Activated CD4-positive, alpha-beta T cell treated with anti-CD3 and anti-CD28 coated beads for 36 hours (primary cell): ENCODE results near the gene PRMT9. TPM values are rescaled to one million over a fixed set of nuclear protein-coding genes. Genes with fewer than 3 reads are reported as not detected.
A peak's percentile ranks its signal among the peaks of the same experiment; 100 is the strongest.

ENCODE experiments used
- ATAC-seq: fragments of 200-7000 bp; cut with Tn5 transposase; one replicate; pipeline ENCODE4 v1.10.0; 2021; ENCODE audit warnings: mild to moderate bottlenecking, moderate library complexity
- CTCF ChIA-PET: fragments of 350-600 bp; sonication (Branson Sonifier 250); formaldehyde crosslinking; loops from one replicate; lab custom pipeline; 2021; ENCODE audit warnings: antibody characterized with exemption; lab: Charles Lee
- POLR2A ChIA-PET: fragments of 350-600 bp; sonication (Branson Sonifier 250); formaldehyde crosslinking; loops from one replicate; lab custom pipeline; 2021; ENCODE audit warnings: antibody characterized with exemption, inconsistent platforms; lab: Charles Lee
- DNase-seq: peaks from one replicate; pipeline ENCODE4 v3.0.0-alpha.2; 2020
- H3K27ac Mint-ChIP-seq: one replicate; pipeline ENCODE4 v1.8.0; 2021; ENCODE audit warnings: mixed read lengths
- H3K27me3 Mint-ChIP-seq: one replicate; pipeline ENCODE4 v1.8.0; 2021; ENCODE audit warnings: mixed read lengths
- H3K36me3 Mint-ChIP-seq: one replicate; pipeline ENCODE4 v1.8.0; 2021; ENCODE audit warnings: low read depth, mixed read lengths
- H3K4me1 Mint-ChIP-seq: one replicate; pipeline ENCODE4 v1.8.0; 2021; ENCODE audit warnings: mixed read lengths
- H3K4me3 Mint-ChIP-seq: one replicate; pipeline ENCODE4 v1.8.0; 2021; ENCODE audit warnings: mild to moderate bottlenecking, moderate library complexity, mixed read lengths
- H3K9me3 Mint-ChIP-seq: one replicate; pipeline ENCODE4 v1.8.0; 2021; ENCODE audit warnings: low read depth, mixed read lengths
- intact Hi-C, 2 experiments: fragments of 100-400 bp; cut with DNase I in 1 of 2; cut with micrococcal nuclease in 1 of 2; formaldehyde crosslinking; loops; one replicate each; pipeline versions ENCODE4 v1.14.2 to v1.15.1; 2022 to 2024; cut with DNase I, micrococcal nuclease
- total RNA-seq, 2 experiments: library from RNA; stranded (reverse); gene quantifications; one replicate each; pipeline ENCODE4 v1.2.3, GENCODE V29; 2021

PRMT9 gene
- total RNA-seq, 2 experiments from 2014 or later = 6.2 to 7.5 TPM

DNA sequence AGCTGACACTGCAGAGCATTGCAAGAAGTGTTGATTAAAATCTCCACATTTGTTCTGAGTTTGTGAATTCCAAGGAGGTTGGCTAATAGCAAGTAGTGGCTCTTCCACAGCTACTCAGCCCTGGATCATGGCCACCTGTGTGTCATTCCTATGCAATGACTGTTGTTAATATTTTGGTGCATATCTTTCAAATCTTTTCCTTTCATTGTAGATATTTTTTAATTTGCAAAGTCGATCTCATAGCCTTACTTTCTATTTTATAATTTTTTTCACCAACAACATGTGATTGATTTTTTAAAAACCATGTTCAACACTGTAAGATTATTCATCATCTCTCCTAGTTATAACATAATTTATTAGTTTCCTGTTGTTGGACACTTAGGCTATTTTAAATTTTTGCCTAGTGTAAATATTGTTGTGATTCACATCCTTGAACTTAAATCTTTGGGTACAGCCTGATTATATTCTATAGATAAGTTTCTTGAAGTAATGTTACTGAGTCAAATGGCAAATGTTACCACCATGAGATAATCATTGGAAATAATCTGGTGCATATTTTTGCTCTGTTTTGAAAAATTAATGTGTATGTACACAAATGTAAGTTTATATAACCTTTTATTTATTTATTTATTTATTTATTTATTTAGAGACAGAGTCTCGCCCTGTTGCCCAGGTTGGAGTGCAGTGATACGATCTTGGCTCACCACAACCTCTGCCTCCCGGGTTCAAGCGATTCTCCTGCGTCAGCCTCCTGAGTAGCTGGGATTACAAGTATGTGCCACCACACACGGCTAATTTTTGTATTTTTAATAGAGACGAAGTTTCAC, 30.8 kb upstream of the PRMT9 start:
- peaks cover 10% of the 10 kb centered on the region for H3K27me3 Mint-ChIP-seq
- no peaks in the 10 kb centered on the region for H3K9me3 Mint-ChIP-seq
- H3K27ac Mint-ChIP-seq = no peak overlapping the region
- intact Hi-C loops = no loop called here
- H3K36me3 Mint-ChIP-seq = no peaks in the 10 kb centered on the region
- H3K4me1 Mint-ChIP-seq = peaks cover 3% of the 10 kb centered on the region
- ATAC-seq (no peak), DNase-seq (no peak)
- POLR2A ChIA-PET = no interaction called here
- no peak overlapping the region for H3K4me3 Mint-ChIP-seq
- CTCF ChIA-PET = interaction anchor here (0.6 to 3.3 kb wide), 2 partner anchors 142 to 152 kb away, joined by 4 to 34 read pairs; no protein-coding TSS in a partner anchor

DNA sequence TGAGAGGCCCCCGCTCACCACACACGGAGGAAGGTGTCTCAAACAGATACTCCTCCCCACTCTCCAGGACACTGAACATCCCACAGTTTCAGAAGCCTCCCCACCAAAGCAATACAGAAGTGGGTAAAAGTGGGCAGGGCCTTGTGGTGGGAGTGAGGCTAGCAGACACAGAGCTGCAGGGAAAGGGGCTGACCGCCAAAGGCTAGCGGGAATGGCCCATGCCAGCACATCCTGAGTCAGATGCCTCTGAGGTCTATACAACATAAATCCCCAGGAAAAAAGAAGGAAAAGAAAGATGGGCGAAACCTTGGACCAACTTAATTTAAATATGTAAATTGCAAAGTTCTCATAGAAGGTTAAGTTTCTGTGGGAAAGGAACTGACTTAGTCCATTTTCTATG, 26.0 kb upstream of the PRMT9 start:
- CTCF ChIA-PET = interaction anchor here (0.6 to 4.3 kb wide), 2 partner anchors 92 to 156 kb away, joined by 3 to 76 read pairs; no protein-coding TSS in a partner anchor
- H3K27me3 Mint-ChIP-seq = peaks cover 2% of the 10 kb centered on the region
- H3K4me3 Mint-ChIP-seq = no peak overlapping the region
- ATAC-seq = no peak
- no peaks in the 10 kb centered on the region for H3K9me3 Mint-ChIP-seq
- intact Hi-C loops = no loop called here
- POLR2A ChIA-PET = no interaction called here
- no peaks in the 10 kb centered on the region for H3K4me1 Mint-ChIP-seq
- no peak for DNase-seq
- no peaks in the 10 kb centered on the region for H3K36me3 Mint-ChIP-seq
- no peak overlapping the region for H3K27ac Mint-ChIP-seq

DNA sequence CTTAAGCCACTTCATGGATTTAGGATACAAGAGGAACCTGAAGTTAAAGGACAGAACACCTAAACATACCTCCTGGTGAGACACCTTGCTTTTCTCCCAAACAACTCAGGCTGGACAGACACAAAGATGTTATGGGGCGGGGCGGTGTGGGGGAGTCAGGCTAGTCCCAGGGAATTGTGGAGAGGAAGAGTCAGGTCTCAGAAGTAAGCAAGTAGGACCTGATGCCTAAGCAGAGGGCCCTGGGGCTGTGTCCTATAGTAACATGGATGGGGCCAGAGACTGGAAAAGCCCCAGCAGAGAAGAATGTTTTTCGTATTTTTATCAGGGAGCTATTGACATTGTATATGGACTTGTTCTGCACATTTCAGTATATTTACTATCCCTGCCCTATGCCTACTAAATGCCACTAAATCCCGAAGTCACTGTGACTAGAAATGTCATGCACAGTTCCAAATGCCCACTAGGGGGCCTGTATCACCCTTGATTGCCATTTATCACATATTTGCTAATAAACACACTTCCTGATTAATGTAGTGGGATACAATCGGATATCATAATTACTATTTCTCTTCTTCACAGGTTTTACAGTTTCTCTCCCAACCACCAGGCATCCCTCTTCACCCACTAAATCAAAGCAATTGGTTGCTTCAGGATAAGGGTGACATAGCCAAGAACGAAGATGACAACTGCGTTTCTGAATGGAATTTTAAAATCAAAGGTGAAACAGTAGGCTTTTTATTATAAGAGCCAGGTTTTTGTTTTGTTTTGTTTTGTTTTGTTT, 24.1 kb upstream of the PRMT9 start:
- H3K27me3 Mint-ChIP-seq = no peaks in the 10 kb centered on the region
- ChIA-PET CTCF (interaction anchor here (0.7 to 4.3 kb wide), 17 partner anchors 9 to 1393 kb away, joined by 3 to 76 read pairs (median 4); partner anchors contain the start of genes ARHGAP10 and PRMT9), POLR2A (interaction anchor here (0.6 kb wide), 1 partner anchor 69 kb away, joined by 5 read pairs; no protein-coding TSS in a partner anchor)
- DNase-seq (peak; percentile 64), ATAC-seq (peak; percentile 60)
- H3K9me3 Mint-ChIP-seq = no peaks in the 10 kb centered on the region
- no peak overlapping the region for H3K27ac Mint-ChIP-seq
- no peaks in the 10 kb centered on the region for H3K36me3 Mint-ChIP-seq
- intact Hi-C loops = loop anchor here (1.0 kb wide), 1 partner anchor 158 kb away; no protein-coding TSS in a partner anchor
- H3K4me1 Mint-ChIP-seq = no peaks in the 10 kb centered on the region
- H3K4me3 Mint-ChIP-seq = no peak overlapping the region

DNA sequence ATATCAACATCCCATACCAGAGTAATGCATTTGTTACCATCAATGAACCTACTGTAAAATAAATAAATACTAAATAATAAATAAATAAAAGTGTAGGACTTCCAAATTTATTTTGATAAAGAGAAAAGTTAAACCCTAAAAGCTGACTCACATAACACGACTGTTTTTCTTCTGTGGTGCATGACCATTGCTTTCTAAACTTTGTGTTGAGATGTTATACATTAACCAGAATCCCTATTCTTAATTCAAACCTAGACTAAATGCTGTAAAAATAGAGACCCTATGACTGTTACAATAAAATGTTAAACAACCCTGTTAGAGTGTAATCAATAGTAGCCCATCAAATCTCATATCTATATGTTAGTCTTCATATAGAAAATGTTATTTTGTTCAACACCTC, 20.9 kb upstream of the PRMT9 start:
- POLR2A ChIA-PET = no interaction called here
- Mint-ChIP-seq H3K27ac (no peak overlapping the region), H3K36me3 (no peaks in the 10 kb centered on the region), H3K27me3 (no peaks in the 10 kb centered on the region), H3K4me3 (no peak overlapping the region), H3K9me3 (peaks cover 2% of the 10 kb centered on the region), H3K4me1 (no peaks in the 10 kb centered on the region)
- CTCF ChIA-PET = interaction anchor here (0.6 to 4.4 kb wide), 2 partner anchors 115 to 162 kb away, joined by 3 to 20 read pairs; no protein-coding TSS in a partner anchor
- intact Hi-C loops = no loop called here
- DNase-seq = no peak
- no peak for ATAC-seq

DNA sequence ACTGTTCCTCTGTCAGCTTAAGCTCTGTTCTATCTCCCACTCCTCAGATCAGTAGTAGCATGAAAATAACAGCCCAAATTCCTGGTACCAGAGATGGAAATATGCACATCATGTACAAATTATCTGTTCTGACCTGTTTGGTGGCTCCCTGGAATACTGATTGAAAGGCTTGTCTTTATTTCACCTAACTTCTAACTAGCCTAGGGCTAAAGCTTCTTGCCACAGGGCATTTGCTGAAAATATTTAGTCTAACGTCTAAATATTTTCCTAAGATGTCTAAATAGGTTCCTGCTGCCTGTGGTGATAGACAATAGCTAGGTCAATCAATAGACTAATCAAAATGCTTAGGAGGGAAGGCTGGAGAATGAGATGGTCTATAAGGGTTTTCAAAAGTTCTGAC, 12.9 kb upstream of the PRMT9 start:
- ATAC-seq (no peak), DNase-seq (no peak)
- peaks cover 2% of the 10 kb centered on the region for H3K9me3 Mint-ChIP-seq
- intact Hi-C loops = no loop called here
- H3K27ac Mint-ChIP-seq = no peak overlapping the region
- H3K36me3 Mint-ChIP-seq = no peaks in the 10 kb centered on the region
- POLR2A ChIA-PET = no interaction called here
- H3K4me1 Mint-ChIP-seq = no peaks in the 10 kb centered on the region
- no peak overlapping the region for H3K4me3 Mint-ChIP-seq
- peaks cover 6% of the 10 kb centered on the region for H3K27me3 Mint-ChIP-seq
- CTCF ChIA-PET = interaction anchor here (2.1 kb wide), 1 partner anchor 170 kb away, joined by 5 read pairs; no protein-coding TSS in a partner anchor

DNA sequence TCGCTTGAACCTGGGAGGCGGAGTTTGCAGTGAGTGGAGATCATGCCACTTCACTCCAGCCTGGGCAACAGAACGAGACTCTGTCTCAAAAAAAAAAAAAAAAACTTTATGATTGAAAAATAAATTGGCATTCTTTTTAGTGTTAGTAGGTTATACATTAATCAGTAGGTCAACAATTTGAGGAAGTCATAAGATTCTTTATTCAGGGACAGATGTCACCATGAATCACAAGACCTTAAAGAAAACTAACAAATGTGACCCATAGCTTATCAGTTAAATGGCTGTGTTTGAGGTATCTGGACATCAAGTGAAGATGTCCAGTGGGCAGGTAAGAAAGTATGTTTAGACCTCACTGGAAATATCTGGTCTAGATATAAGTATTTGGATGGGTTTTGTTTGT, 9.3 kb upstream of the PRMT9 start:
- no peak overlapping the region for H3K27ac Mint-ChIP-seq
- no peaks in the 10 kb centered on the region for H3K4me1 Mint-ChIP-seq
- no peak overlapping the region for H3K4me3 Mint-ChIP-seq
- no peak for ATAC-seq
- H3K36me3 Mint-ChIP-seq = no peaks in the 10 kb centered on the region
- no peak for DNase-seq
- ChIA-PET CTCF (interaction anchor here (0.7 to 1.4 kb wide), 2 partner anchors 171 to 174 kb away, joined by 5 to 6 read pairs; no protein-coding TSS in a partner anchor), POLR2A (no interaction called here)
- no peaks in the 10 kb centered on the region for H3K9me3 Mint-ChIP-seq
- intact Hi-C loops = no loop called here
- peaks cover 10% of the 10 kb centered on the region for H3K27me3 Mint-ChIP-seq

DNA sequence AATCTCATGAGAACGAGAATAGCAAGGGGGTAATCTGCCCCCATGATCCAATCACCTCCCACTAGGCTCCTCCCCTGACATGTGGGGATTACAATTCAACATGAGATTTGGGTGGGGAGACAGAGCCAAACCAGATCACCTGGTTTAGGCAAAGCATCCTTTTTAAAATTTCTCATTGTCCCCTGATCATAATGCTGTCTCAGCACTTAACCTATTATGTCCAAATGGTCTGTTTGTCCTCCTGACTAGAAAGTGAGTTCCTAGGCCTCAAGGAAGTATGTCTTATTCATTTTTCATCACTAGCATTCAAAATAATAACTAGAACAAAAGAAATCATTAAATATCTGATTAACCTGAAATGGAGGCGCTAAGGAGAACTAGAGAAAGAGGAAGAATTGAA, 7.9 kb upstream of the PRMT9 start:
- Mint-ChIP-seq H3K27ac (no peak overlapping the region), H3K9me3 (no peaks in the 10 kb centered on the region), H3K36me3 (no peaks in the 10 kb centered on the region), H3K27me3 (peaks cover 10% of the 10 kb centered on the region), H3K4me1 (no peaks in the 10 kb centered on the region), H3K4me3 (no peak overlapping the region)
- ATAC-seq (no peak), DNase-seq (no peak)
- intact Hi-C loops = no loop called here
- POLR2A ChIA-PET = no interaction called here
- CTCF ChIA-PET = interaction anchor here (1.0 kb wide), 1 partner anchor 16 kb away, joined by 4 read pairs; no protein-coding TSS in a partner anchor

DNA sequence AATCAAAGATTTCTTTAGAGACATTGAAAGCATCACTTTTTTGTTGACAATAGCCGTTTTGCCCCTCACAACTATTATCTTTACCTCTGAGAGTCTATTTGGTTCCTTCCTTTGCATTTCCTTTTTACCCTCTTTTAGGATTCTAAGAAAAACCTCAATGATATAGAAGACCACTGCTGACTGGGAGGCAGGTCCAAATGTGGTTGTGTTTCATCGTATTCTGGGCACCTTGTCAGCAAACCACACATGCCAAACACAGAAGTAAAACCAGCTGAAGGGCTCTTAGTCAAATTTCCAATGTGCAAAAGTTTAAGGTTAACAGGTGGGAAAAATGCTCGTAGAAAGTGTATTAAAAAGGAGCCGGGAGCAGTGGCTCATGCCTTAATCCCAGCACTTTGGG, 5.1 kb upstream of the PRMT9 start:
- no peak overlapping the region for H3K27ac Mint-ChIP-seq
- ChIA-PET POLR2A (interaction anchor here (0.5 kb wide), 1 partner anchor 194 kb away, joined by 3 read pairs; no protein-coding TSS in a partner anchor), CTCF (interaction anchor here (1.3 to 2.6 kb wide), 2 partner anchors 43 to 177 kb away, joined by 4 to 12 read pairs; partner anchors contain the start of gene ARHGAP10)
- intact Hi-C loops = no loop called here
- H3K4me1 Mint-ChIP-seq = peaks cover 8% of the 10 kb centered on the region
- no peak for ATAC-seq
- peaks cover 13% of the 10 kb centered on the region for H3K27me3 Mint-ChIP-seq
- H3K36me3 Mint-ChIP-seq = no peaks in the 10 kb centered on the region
- H3K9me3 Mint-ChIP-seq = no peaks in the 10 kb centered on the region
- H3K4me3 Mint-ChIP-seq = no peak overlapping the region
- DNase-seq = no peak

DNA sequence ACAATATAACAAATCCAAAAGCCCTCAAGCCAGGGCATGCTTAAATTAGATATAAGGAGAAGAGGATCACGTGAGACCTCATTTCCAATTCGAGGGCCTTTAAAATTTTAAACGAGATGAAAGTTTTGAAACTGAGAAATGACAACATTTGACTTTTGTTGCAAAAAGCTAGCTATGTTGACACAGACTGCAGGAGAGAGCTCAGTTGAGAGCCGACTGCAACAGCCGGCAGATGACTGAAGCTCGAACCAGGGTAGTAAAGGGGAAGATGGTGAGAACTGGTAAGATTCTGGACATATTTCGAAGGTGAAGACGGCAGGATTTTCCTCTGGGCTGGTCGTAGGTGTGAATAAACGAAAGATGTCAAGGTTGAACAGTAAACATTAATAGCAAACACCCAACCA, 773 bp downstream of the PRMT9 start:
- DNase-seq = peak; percentile 39
- ChIA-PET POLR2A (interaction anchor here (0.7 to 2.3 kb wide), 2 partner anchors 66 to 79 kb away, joined by 3 to 21 read pairs; partner anchors contain the start of gene TMEM184C), CTCF (interaction anchor here (0.7 to 4.7 kb wide), 7 partner anchors 10 to 184 kb away, joined by 3 to 40 read pairs (median 4); partner anchors contain the start of gene TMEM184C)
- intact Hi-C loops = loop anchor here in 1 of 2 experiments (5.0 kb wide), 1 partner anchor 759 kb away; the partner anchor contains the start of gene NR3C2
- Mint-ChIP-seq H3K4me3 (peak overlapping the region; percentile 92), H3K4me1 (peaks cover 25% of the 10 kb centered on the region), H3K36me3 (peaks cover 12% of the 10 kb centered on the region), H3K27me3 (peaks cover 6% of the 10 kb centered on the region), H3K27ac (peak overlapping the region; percentile 91), H3K9me3 (no peaks in the 10 kb centered on the region)
- no peak for ATAC-seq

DNA sequence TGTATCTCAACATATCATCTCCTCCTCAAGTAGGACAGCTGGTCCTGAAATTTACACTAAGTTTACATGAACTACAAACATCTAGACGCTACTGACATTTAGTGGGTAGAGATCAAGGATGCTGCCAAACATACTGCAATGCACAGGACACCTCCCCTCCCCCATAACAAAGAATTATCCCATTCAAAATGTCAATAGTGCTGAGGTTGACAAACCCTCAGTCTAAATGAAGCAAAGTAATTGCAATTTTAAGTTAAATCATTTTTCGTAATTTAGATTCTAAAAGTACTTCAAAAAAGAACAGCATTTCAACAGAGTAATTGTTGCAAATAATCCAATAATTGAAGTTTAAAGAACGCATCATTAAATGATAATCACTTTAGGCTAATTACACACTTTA, 1.2 kb downstream of the PRMT9 start:
- intact Hi-C loops = loop anchor here in 1 of 2 experiments (5.0 kb wide), 1 partner anchor 760 kb away; the partner anchor contains the start of gene NR3C2
- H3K27me3 Mint-ChIP-seq = peaks cover 6% of the 10 kb centered on the region
- peak overlapping the region; percentile 91 for H3K27ac Mint-ChIP-seq
- H3K4me3 Mint-ChIP-seq = peak overlapping the region; percentile 92
- H3K36me3 Mint-ChIP-seq = peaks cover 12% of the 10 kb centered on the region
- CTCF ChIA-PET = interaction anchor here (0.9 to 4.7 kb wide), 5 partner anchors 10 to 184 kb away, joined by 3 to 40 read pairs (median 4); no protein-coding TSS in a partner anchor
- POLR2A ChIA-PET = interaction anchor here (0.7 to 2.3 kb wide), 2 partner anchors 66 to 80 kb away, joined by 3 to 21 read pairs; partner anchors contain the start of gene TMEM184C
- ATAC-seq (no peak), DNase-seq (no peak)
- H3K4me1 Mint-ChIP-seq = peaks cover 25% of the 10 kb centered on the region
- H3K9me3 Mint-ChIP-seq = no peaks in the 10 kb centered on the region
